Measurements from ENCODE around the gene ABLIM1.

DNA sequence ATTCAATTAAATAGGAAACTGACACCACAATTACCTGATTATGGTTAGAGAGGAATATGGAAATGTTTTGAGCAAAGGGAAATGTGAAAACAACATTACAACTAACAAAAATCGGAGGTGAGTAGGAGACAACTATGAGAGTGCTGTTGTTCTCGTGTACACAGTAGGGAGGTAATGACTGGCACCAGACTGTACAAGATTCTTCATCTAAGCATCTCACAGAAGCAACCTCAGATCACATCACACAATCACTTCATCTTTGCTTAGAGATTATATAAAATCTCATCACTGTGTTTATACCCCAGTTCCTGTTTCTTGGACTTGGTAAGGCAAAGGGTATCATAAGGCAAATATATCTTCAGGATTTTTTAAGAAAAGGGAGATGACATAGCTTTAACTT is 14.9 kb downstream of the ABLIM1 start:
- TF ChIP-seq, protein P1, sequence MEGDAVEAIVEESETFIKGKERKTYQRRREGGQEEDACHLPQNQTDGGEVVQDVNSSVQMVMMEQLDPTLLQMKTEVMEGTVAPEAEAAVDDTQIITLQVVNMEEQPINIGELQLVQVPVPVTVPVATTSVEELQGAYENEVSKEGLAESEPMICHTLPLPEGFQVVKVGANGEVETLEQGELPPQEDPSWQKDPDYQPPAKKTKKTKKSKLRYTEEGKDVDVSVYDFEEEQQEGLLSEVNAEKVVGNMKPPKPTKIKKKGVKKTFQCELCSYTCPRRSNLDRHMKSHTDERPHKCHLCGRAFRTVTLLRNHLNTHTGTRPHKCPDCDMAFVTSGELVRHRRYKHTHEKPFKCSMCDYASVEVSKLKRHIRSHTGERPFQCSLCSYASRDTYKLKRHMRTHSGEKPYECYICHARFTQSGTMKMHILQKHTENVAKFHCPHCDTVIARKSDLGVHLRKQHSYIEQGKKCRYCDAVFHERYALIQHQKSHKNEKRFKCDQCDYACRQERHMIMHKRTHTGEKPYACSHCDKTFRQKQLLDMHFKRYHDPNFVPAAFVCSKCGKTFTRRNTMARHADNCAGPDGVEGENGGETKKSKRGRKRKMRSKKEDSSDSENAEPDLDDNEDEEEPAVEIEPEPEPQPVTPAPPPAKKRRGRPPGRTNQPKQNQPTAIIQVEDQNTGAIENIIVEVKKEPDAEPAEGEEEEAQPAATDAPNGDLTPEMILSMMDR (conservative IDR thresholded peaks at IDR 0.05 in 1 of 2, IDR thresholded peaks at IDR 0.05 in 1 of 2; ENCODE audit: extremely low read depth in 1 of 2, insufficient read depth in 1 of 2, low read depth in 1 of 2, low read length in 2 of 2), result no peak
- no peak for TF ChIP-seq EZH2 (IDR thresholded peaks at IDR 0.05; ENCODE audit: borderline replicate concordance, low read length)
